Astrocyte of the spinal cord (primary cell): Measurements from ENCODE around the gene SCFD2.

Experiments
- DNase-seq: peaks from one replicate; pipeline ENCODE4 v3.0.0; 2011; ENCODE audit warnings: low read depth, low spot score
- H3K4me3 ChIP-seq: 2 replicates; pipeline ENCODE4 v1.5.1; 2011; ENCODE audit warnings: low read depth, mild to moderate bottlenecking, low read length, moderate library complexity
- CTCF ChIP-seq: IDR thresholded peaks from 2 replicates; pipeline ENCODE4 v1.5.1; 2012; ENCODE audit warnings: low read depth, mild to moderate bottlenecking, low read length, inconsistent platforms
- in situ Hi-C: cut with HindIII; loops from 2 replicates; pipeline ENCODE4 v1.10.0; 2017; ENCODE audit warnings: low sequenced_read_pairs

SCFD2 gene

GRCh38 chr4:53193111-53193510 lies 172.8 kb downstream of the SCFD2 start:
- TF ChIP-seq CTCF, result no peak
- DNase-seq, result no peak
- in situ Hi-C loops, result no loop called here

GRCh38 chr4:53192496-53192895 lies 173.4 kb downstream of the SCFD2 start:
- no peak overlapping the region for H3K4me3 ChIP-seq
- in situ Hi-C loops, result no loop called here
- no peak for DNase-seq
- TF ChIP-seq CTCF, result no peak

More at GRCh38 chr4:53193111-53193510, 172.8 kb downstream of the SCFD2 start:
- no peak overlapping the region for H3K4me3 ChIP-seq

GRCh38 chr4:53191997-53192396 lies 173.9 kb downstream of the SCFD2 start:
- in situ Hi-C loops, result no loop called here
- no peak overlapping the region for H3K4me3 ChIP-seq
- TF ChIP-seq CTCF, result no peak
- no peak for DNase-seq

GRCh38 chr4:53189011-53189410 lies 176.8 kb downstream of the SCFD2 start:
- in situ Hi-C loops, result no loop called here
- no peak overlapping the region for H3K4me3 ChIP-seq
- peak; percentile 61 for DNase-seq
- no peak for TF ChIP-seq CTCF

- H3K4me3 ChIP-seq, result no peak overlapping the region
- no peak for DNase-seq
- in situ Hi-C loops, result no loop called here
- no peak for TF ChIP-seq CTCF
Measured at GRCh38 chr4:53186714-53187358, 179.0 kb downstream of the SCFD2 start.

GRCh38 chr4:53185869-53186585 lies 179.8 kb downstream of the SCFD2 start:
- in situ Hi-C loops, result no loop called here
- peak; percentile 65 for DNase-seq
- no peak overlapping the region for H3K4me3 ChIP-seq
- TF ChIP-seq CTCF, result no peak
